Muscle layer of duodenum (tissue), 2 donors: ENCODE results near the gene CDC6.

Experiments used
- H3K27ac ChIP-seq: one replicate; pipeline ENCODE4 v1.7.0; 2013; ENCODE audit warnings: mild to moderate bottlenecking, low read length
- H3K27me3 ChIP-seq: one replicate; pipeline ENCODE4 v1.7.0; 2013; ENCODE audit warnings: low read depth, mild to moderate bottlenecking, control low read depth, low read length
- H3K36me3 ChIP-seq, 2 donors: one replicate each; pipeline ENCODE4 v1.7.0; 2013; ENCODE audit warnings: low read length in 2 of 2, control low read depth in 1 of 2, mild to moderate bottlenecking in 1 of 2; ENCODE audit not compliant: insufficient read depth in 2 of 2, control insufficient read depth in 1 of 2
- H3K4me1 ChIP-seq, 2 donors: one replicate each; pipeline ENCODE4 v1.7.0; 2013; ENCODE audit warnings: low read length in 2 of 2, mild to moderate bottlenecking in 2 of 2, control low read depth in 1 of 2, moderate library complexity in 1 of 2; ENCODE audit not compliant: insufficient read depth in 2 of 2, control insufficient read depth in 1 of 2
- H3K4me3 ChIP-seq, 2 donors: one replicate each; pipeline ENCODE4 v1.7.0; 2013; ENCODE audit warnings: low read length in 2 of 2, low read depth in 1 of 2, mild to moderate bottlenecking in 1 of 2
- H3K9me3 ChIP-seq, 2 donors: one replicate each; pipeline ENCODE4 v1.7.0; 2013; ENCODE audit warnings: low read length in 2 of 2, control low read depth in 1 of 2, mild to moderate bottlenecking in 1 of 2; ENCODE audit not compliant: control insufficient read depth in 1 of 2
- donor health status: healthy.

The CDC6 gene

DNA sequence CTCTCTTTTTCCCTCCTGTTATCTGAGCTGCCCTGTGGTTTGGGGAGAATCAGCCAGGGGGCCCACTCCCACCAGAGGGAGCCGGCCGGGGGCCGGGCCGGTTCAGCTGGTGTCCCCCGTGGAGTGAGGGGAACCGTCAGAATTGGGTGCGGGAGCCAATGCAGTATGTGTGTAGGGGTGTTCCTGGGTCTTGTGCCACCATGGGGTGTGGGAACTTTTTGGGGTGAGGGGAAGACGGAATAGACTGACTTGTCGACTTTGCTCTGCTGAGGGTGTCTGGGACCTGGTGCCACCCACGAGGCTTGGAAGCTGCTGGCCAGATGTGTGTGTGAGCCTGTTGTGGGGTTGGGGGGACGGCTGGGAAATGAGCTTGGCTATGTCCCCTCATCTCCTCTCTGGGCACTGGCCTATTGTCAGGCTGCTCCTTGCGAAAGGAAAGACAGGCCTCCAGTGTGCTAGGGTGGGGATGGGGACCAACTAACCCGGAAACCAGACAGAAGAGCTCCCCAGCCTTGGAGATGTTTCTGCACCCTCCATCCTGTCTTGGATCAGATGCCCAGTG lies 31.2 kb downstream of the CDC6 start:
- Histone ChIP-seq H3K27ac (peak overlapping the region; percentile 83), H3K4me1 (peaks cover 41 to 81% of the 10 kb centered on the region in 2 donors), H3K9me3 (no peaks in the 10 kb centered on the region), H3K27me3 (no peaks in the 10 kb centered on the region), H3K4me3 (peak overlapping the region; percentile 89 to 94), H3K36me3 (peaks cover 0 to 12% of the 10 kb centered on the region in 2 donors)

DNA sequence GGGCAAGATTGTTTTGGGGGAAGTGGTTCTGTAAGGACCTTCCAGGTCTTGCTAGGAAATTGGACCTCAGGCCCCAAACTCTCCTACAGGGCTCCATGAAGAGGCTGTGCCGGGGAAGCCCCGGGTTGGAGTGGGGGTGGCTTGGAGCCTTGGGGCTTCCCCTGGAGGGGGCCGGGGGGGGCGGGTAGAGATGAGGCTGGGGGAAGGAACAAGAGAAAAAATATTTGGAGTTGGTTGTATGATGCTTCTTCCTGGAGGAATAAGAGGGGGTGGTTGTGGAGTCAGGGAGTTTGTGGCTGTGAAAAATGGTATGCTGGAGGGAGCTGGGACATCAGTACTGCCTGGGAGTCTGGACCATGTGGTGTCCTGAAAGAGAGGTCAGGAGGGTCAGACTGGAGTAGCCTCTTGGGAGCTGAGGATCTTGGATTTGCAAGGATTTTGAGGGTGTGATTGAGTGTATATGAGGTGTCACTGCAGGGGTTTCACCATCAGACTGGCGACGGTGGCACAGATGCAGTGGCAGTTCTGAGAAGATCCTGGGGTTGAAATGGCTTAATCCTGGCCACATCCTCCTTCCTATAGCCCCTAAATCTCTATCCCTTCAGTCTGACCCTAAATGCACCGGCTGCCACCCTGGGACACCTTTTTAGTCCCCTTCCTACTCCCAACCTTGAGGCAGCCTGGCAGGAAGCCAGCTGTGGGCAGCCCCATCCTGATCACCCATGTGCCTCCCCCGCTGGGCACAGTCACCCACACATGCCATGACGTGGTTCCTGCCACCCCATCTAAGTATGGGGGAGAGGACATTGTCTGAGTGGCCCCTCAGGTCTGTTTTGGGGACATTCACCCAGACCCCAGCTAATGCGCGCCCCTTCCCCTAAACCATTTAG lies 32.2 kb downstream of the CDC6 start:
- Histone ChIP-seq H3K27ac (peak overlapping the region; percentile 92), H3K4me3 (peak overlapping the region; percentile 89 to 94), H3K36me3 (peaks cover 0 to 12% of the 10 kb centered on the region in 2 donors), H3K27me3 (no peaks in the 10 kb centered on the region), H3K4me1 (peaks cover 48 to 82% of the 10 kb centered on the region in 2 donors), H3K9me3 (no peaks in the 10 kb centered on the region)

DNA sequence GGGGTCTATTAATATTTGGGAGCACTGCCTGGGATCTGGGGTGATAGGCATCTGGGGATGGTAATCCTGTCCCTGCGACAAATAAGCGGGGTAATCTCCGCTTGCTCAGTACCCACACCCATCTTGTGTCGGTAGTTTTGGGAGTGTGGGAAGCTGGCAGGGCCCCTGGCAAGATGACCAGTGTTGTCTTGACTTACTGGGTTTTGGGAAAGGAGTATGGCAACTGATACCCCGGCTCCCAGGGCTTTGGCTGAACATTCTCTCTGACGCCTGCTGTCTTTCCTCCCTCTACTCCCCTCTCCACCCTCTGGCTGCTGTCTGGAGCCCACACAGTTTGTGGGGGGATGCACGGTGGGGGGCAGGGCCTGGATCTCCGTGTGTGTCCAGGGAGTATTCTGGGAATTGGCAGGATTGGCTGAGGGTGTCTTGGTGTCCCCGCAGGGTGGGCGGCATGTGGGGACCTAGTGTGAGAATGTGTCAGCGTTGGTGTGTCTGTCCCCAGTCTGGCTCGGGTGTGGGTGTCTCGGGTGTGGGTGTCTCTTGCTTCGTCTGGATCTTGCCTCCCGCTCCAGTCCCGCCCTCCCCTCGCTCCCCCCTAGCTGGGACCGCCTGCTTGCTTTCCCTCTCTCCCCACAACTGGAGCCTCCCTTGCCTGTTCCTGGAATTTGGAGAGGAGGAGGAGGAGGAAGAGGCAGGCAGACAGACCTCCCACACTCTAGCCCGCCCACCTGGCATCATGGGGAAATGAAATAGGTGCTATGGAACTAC lies 33.3 kb downstream of the CDC6 start:
- Histone ChIP-seq H3K27ac (peak overlapping the region; percentile 92), H3K27me3 (no peaks in the 10 kb centered on the region), H3K9me3 (no peaks in the 10 kb centered on the region), H3K4me1 (peaks cover 41 to 81% of the 10 kb centered on the region in 2 donors), H3K4me3 (peak overlapping the region; percentile 89 to 94), H3K36me3 (peaks cover 0 to 12% of the 10 kb centered on the region in 2 donors)

- H3K4me3 ChIP-seq, result peak overlapping the region; percentile 89 to 94
- peak overlapping the region; percentile 92 for H3K27ac ChIP-seq
- no peaks in the 10 kb centered on the region for H3K9me3 ChIP-seq
- H3K4me1 ChIP-seq, result peaks cover 46 to 81% of the 10 kb centered on the region in 2 donors
- no peaks in the 10 kb centered on the region for H3K27me3 ChIP-seq
- peaks cover 0 to 12% of the 10 kb centered on the region in 2 donors for H3K36me3 ChIP-seq
Measured at GRCh38 chr17:40321524-40321929, 33.8 kb downstream of the CDC6 start.

GRCh38 chr17:40321961-40322357 lies 34.3 kb downstream of the CDC6 start:
- Histone ChIP-seq H3K4me1 (peaks cover 47 to 81% of the 10 kb centered on the region in 2 donors), H3K27ac (peak overlapping the region; percentile 92)

DNA sequence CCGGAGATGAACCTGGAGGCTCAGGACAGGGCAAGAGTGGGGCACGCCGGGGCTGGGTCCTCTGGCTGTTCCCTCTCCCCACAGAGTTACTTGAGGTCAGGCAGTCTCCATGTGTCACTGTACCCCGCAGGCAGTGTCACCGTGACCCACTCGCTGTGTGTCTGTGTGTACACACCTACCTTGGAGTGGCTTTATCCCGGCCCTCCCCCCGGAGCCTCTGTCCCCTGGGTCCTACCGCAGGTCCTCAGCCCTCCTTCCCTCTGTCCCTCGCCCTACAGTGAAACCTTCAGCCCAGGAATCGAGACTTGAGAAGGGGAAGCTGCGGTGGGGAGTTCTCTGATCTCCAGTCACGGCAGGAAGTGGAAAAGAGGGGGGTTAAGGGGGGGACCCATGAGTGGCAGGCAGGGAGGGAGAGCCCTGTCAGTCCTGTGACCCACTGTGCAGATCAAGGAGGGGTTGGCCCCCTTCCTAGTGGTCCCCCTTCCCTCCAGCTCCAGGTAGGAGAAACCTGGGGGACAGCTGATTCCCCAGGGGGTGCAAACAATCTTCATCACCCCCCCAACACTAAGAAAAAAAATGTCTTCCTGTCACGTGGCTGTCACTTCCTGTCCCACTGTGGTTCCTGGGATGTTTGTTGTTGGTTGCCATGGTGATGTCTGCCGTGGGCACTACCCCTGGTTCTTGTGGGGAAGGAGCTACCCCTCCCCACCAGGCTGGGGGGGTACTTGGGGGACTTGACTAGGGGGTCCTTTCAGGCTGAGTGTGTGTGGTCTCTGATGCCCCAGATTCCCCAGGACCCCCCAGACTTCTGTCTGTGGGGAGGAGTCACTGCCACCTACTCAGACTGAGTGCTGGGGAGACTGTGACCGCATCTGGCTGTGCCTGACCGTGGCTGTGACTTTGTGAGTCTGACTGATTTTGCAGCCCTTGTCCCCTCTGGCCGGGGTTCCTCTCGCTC lies 35.0 kb downstream of the CDC6 start:
- Histone ChIP-seq H3K9me3 (no peaks in the 10 kb centered on the region), H3K27me3 (no peaks in the 10 kb centered on the region), H3K4me1 (peaks cover 50 to 81% of the 10 kb centered on the region in 2 donors), H3K27ac (peak overlapping the region; percentile 92), H3K36me3 (peaks cover 0 to 12% of the 10 kb centered on the region in 2 donors), H3K4me3 (peak overlapping the region; percentile 89 to 94)

More at GRCh38 chr17:40321961-40322357, 34.3 kb downstream of the CDC6 start:
- Histone ChIP-seq H3K36me3 (peaks cover 0 to 12% of the 10 kb centered on the region in 2 donors), H3K4me3 (peak overlapping the region; percentile 89 to 94), H3K9me3 (no peaks in the 10 kb centered on the region), H3K27me3 (no peaks in the 10 kb centered on the region)

DNA sequence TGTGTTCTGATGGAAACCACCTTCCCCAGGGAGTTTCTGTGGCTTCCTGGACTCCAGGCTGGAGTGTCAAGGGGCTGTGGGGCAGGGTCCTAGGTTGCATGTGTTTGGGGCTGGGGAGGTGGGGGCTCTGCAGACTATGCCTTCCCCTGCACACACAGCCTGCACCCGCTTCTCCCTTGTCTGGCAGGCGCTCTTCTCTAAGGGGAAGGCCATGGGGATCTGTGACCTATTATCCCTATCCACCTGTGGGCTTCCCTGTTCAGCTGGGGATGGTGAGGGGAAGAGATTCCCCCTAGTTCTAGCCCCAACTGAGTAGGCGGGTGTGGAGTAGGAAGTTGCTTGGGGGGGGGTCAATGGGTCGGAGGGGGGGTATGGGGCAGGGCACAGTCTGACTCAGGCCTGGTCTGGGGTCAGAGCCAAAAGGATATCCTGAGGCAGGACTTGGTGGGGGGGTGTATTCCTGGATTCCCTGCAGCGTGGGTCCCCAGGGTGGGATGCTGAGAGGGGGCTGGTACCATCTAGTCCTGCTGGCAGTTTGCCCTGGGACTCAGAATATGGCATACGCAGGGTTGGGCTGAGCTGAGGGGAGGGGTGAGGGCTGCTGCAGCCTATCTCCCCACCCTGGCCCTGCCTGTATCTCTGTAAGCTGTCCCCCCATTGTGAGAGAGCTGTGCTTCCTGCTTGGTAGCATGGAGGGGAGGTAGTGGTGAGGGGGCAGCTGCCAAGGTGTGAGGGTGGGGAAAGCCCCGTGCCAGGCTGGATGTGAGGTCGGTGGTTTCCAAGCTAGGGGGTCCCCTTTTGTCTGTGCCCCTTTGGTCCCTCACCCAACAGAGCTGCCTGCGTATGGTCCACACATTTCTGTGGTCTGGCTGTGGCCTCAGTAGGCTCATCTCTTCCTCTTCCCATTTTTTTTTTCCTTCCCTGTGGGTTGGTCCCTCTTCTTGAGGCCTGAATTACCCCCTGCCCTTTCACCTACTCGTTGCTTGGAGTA lies 36.0 kb downstream of the CDC6 start:
- Histone ChIP-seq H3K27ac (peak overlapping the region; percentile 92), H3K27me3 (no peaks in the 10 kb centered on the region), H3K36me3 (peaks cover 0 to 12% of the 10 kb centered on the region in 2 donors), H3K9me3 (no peaks in the 10 kb centered on the region), H3K4me1 (peaks cover 59 to 90% of the 10 kb centered on the region in 2 donors), H3K4me3 (peak overlapping the region; percentile 89 to 94)

DNA sequence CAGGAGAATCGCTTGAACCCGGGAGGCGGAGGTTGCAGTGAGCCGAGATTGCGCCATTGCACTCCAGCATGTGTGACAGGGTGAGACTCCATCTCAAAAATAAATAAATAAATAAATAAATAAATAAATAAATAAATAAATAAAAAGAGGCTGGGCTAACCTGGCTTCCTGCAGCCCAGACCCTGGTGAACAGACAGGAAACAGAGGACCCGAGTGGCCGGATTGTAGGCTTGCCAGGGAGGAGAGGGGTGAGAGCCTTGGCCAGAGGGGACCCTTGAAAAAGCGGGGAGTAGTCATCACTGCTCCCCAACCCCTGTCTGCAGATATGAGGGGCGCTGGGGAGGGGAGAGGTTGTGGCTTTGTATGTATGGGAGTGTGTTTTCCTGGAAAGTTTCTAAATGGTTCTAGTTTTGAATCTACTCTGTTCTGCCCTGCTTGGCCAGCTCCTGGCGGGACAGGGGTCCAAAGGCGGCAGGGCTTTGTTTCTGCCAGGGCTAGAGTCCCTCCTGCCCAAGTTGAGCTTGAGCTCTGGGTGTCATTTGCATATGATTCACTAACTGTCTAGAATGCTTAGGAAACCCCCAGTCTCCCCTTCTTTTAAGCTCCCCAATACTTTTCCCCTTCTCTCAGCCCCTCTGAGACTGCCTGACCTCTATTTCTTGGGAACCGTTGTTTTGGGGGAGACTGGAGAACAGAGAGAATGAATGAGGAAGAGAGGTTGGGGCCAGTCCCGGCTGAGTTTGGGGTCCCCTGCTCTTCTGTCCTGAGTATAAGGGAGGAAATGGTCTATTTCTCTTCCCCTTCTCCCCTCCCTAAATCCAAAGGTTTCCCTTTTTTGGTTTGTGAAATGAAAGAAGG lies 37.7 kb downstream of the CDC6 start:
- peak overlapping the region; percentile 61 for H3K27ac ChIP-seq
- H3K4me3 ChIP-seq, result peak overlapping the region in 1 of 2 donors; percentile 4
- H3K9me3 ChIP-seq, result no peaks in the 10 kb centered on the region
- no peaks in the 10 kb centered on the region for H3K27me3 ChIP-seq
- H3K4me1 ChIP-seq, result peaks cover 62 to 91% of the 10 kb centered on the region in 2 donors
- peaks cover 0 to 12% of the 10 kb centered on the region in 2 donors for H3K36me3 ChIP-seq
